ENCODE data around the gene SYN1.
"Not testable (repeated sequence)": the region's sequence is repeated elsewhere in the genome, so short reads cannot be mapped to it uniquely, and the experiment has no call there.

Gene SYN1

DNA sequence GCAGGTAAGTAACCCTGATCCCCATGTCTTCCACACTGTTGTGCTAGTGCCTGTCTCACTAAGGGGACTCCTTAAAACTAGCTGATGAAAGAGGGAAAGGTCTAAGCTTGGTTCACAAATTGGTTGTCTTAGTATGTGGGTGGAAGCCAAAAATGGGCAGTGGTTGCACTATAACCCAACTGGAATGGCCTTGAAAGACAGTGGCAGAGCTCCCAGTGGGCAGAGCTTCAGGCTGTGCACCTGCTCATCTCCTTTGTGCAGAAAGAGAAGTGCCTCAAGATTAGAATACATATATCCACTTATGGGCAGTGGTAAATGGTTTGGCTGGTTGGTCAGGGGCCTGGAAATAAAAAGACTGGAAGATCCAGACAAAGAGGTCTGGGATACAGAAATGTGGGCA, 7.2 kb downstream of the SYN1 start:
- TF ChIP-seq, protein P1, sequence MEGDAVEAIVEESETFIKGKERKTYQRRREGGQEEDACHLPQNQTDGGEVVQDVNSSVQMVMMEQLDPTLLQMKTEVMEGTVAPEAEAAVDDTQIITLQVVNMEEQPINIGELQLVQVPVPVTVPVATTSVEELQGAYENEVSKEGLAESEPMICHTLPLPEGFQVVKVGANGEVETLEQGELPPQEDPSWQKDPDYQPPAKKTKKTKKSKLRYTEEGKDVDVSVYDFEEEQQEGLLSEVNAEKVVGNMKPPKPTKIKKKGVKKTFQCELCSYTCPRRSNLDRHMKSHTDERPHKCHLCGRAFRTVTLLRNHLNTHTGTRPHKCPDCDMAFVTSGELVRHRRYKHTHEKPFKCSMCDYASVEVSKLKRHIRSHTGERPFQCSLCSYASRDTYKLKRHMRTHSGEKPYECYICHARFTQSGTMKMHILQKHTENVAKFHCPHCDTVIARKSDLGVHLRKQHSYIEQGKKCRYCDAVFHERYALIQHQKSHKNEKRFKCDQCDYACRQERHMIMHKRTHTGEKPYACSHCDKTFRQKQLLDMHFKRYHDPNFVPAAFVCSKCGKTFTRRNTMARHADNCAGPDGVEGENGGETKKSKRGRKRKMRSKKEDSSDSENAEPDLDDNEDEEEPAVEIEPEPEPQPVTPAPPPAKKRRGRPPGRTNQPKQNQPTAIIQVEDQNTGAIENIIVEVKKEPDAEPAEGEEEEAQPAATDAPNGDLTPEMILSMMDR (IDR thresholded peaks at IDR 0.05; ENCODE audit: insufficient read depth, low read depth, low read length, missing control alignments), result no peak
- no peak overlapping the region for H3K4me3 ChIP-seq (ENCODE audit: low read length)
- no peak for DNase-seq (ENCODE audit: low read depth)

DNA sequence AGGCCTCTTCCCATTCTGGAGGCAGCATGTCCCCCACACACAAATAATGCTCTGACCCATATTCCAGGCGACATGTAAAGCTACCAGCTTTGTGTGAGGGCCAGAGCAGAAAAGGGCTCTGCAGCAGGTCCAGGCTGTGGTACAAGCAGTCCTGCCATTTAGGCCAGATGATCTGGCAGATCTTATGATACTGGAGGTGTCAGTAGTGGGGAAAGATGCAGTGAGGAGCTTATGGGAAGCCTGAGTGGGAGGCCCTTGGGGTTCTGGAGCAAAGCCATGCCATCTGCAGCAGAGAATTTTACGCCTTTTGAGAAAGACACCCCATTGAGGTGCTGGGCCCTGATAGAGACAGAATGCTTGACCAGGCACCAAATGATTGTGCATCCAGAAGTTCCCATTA, 7.7 kb downstream of the SYN1 start:
- DNase-seq (ENCODE audit: low read depth), result no peak
- TF ChIP-seq, protein P1 (IDR thresholded peaks at IDR 0.05; ENCODE audit: insufficient read depth, low read depth, low read length, missing control alignments), result no peak

DNA sequence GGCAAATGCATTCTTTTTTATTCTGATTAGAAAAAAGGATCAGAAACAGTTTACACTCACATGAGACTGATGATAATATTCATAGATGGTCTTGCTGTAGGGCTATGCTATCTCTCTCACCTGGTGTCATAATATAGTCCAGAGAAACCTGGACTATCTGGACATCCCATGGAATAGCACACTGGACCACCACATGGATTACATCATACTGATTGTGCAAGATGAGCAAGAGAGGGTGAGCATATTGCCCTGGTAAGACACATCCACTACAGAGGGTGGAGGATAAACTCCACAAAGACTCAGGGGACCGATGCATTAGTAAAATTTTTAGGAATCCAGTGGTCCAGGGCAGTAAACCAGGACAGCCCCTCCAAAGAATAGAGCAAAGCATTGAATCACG, 8.2 kb downstream of the SYN1 start:
- DNase-seq (ENCODE audit: low read depth), result no peak
- H3K4me3 ChIP-seq (ENCODE audit: low read length), result no peak overlapping the region
- TF ChIP-seq, protein P1 (IDR thresholded peaks at IDR 0.05; ENCODE audit: insufficient read depth, low read depth, low read length, missing control alignments), result no peak

More for the DNA sequence above, 7.7 kb downstream of the SYN1 start:
- H3K4me3 ChIP-seq (ENCODE audit: low read length), result no peak overlapping the region

DNA sequence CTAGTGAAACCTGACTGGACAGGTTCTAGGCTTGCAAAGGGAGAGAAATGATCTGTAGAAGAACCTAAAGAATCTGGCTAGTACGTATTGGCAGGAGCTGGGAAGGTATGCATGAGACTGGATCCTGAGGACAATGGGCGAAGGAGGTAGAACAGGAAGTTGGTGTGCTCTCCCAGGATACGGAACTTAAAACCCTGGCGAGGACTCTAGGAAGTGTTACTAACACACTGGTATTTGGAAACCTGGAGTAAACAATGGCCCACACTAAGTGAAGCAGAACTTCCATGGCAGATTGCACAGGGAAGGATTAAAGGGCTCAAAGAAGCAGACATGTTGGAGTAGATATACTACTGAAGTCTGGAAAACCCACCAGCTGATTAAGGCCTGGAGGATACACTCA, 9.1 kb downstream of the SYN1 start:
- TF ChIP-seq, protein P1 (IDR thresholded peaks at IDR 0.05; ENCODE audit: insufficient read depth, low read depth, low read length, missing control alignments), result no peak
- H3K4me3 ChIP-seq (ENCODE audit: low read length), result no peak overlapping the region
- no peak for DNase-seq (ENCODE audit: low read depth)

DNA sequence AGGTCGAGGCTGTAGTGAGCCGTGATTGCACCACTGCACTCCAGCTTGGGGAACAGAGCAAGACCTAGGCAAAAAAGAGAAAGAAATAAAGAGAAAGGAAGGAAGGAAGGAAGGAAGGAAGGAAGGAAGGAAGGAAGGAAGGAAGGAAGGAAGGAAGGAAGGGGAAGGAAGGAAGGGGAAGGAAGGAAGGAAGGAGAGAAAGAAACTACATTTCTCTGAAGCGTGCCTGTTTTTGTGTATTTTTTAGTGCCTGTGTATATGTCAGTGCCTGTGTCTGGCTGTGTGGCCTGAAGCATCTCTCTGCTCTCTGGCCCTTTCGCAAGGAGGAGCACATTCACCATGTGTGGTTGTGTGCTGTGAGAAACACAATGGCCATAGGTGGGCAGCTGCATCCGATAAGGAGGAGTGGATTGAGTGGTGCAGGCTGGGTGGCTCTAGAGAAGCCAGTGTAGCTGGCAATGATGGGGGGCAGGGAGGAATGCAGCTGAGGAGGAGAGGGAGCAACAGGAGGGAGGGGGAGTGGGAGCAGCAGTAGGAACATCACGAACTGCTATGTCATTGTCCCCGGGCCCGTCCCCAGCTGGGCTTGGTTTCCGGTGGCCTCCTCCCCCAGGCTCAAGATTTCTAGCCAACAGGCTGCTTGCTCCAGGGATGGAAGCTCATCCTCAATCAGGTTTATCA, 11.4 kb downstream of the SYN1 start:
- no peak overlapping the region for H3K4me3 ChIP-seq (ENCODE audit: low read length)
- DNase-seq (ENCODE audit: low read depth), result no peak
- TF ChIP-seq, protein P1 (IDR thresholded peaks at IDR 0.05; ENCODE audit: insufficient read depth, low read depth, low read length, missing control alignments), result no peak

DNA sequence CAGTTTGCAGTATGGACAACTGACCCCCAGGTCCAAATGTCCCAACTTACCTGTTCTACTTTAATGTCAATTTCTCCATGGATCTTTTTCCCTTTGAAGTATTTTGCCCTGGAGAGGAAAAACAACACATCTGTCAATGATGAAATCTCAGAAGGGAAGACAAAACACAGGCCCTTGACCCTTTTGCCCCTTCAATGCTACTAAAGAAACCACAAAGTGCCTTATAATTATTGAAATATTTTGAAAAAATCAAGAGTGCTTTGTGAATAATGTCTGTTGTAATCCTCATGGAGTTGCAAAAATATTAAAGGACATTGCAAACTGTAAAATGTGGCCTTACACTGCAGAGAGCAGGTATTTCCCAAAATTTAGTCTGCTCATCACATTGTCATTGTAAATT, 12.6 kb downstream of the SYN1 start:
- TF ChIP-seq, protein P1 (IDR thresholded peaks at IDR 0.05; ENCODE audit: insufficient read depth, low read depth, low read length, missing control alignments), result no peak
- no peak for DNase-seq (ENCODE audit: low read depth)
- H3K4me3 ChIP-seq (ENCODE audit: low read length), result no peak overlapping the region

DNA sequence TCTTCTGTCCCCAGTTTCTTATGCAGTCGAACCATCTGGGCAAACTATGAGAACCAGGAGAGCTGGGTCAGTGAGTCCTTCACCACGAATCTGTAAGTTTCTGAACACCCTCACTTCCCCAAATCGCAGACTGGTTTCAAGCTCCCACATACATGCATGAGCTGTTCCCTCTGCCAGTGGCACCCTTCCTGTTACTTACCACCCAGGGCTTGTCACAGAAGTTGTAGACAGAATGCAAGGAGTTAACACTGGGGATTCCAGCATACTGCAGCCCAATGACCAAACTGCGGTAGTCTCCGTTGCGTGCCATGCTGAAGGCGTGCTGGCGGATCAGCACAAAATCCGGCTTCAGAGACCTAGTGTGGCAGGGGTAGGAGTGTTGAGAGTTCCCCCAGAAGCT, 14.6 kb downstream of the SYN1 start:
- no peak overlapping the region for H3K4me3 ChIP-seq (ENCODE audit: low read length)
- DNase-seq (ENCODE audit: low read depth), result no peak
- TF ChIP-seq, protein P1 (IDR thresholded peaks at IDR 0.05; ENCODE audit: insufficient read depth, low read depth, low read length, missing control alignments), result no peak

DNA sequence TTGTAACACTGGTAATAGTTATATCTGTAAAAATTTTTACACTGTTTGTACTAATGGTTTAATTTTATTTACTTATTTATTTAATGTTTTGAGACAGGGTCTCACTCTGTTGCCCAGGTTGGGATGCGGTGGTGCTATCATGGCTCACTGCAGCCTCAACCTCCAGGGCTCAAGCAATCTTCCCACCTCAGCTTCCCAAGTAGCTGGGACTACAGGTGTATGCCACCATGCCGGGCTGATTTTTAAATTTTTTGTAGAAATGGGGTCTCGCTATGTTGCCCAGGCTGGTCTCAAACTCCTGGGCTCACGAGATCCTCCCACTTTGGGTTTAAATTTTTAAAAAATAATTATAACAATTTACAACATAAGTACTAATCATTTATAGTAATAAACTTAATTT, 16.5 kb downstream of the SYN1 start:
- DNase-seq (ENCODE audit: low read depth); H3K4me3 ChIP-seq (ENCODE audit: low read length): not testable (repeated sequence)
